ENCODE data around the gene CEP57L1. TPM values are rescaled to one million over a fixed set of nuclear protein-coding genes. Genes with fewer than 3 reads are reported as not detected.

CEP57L1 gene
- total RNA-seq, 2 donors from 2014 or later, result 4.6 to 9.7 TPM

DNA sequence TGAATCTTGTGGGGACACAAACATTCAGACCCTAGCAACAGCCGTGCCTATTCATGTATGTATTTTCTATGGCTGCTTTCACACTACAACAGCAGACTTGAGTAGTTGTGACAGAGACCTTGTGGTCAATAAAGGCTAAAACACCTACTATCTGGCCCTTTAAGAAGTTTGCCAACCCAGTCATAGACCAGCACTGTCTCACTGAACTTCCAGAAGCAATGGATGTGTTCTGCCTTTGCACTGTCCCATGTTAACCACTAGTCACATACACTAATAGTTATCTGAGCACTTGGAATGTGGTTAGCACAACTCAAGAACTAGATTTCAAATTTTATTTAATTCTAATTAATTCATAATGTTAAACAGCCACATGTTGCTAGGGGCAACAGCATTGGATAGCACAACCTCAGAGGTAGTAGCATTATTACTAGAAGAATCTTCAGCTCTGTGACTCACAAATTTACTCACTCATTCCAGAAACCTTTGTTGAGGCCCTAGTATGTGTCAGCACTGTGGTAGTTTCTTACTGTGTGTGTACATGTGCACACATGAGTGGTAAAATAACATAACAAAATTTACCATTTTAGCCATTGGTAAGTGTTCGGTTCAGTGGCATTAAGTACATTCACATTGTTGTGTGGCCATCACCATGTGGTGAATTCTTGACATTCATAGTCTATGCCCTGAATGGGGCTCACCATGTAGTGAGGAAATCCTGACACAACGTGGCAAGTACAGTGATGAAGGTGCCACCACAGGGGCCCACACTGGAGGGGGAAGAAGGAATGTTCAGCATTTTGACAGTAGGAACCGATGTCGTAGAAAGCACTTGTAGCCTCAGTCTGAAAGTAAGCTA lies 107.3 kb downstream of the CEP57L1 start:
- Mint-ChIP-seq H3K27me3 (peaks cover 4% of the 10 kb centered on the region), H3K27ac (no peak overlapping the region), H3K4me1 (no peaks in the 10 kb centered on the region), H3K4me3 (no peak overlapping the region), H3K36me3 (ENCODE audit: low read depth) (no peaks in the 10 kb centered on the region)
- ATAC-seq (no peak), DNase-seq (no peak)
- no peaks in the 10 kb centered on the region for H3K9me3 ChIP-seq (ENCODE audit: control insufficient read depth, low read length, poor library complexity, severe bottlenecking)

DNA sequence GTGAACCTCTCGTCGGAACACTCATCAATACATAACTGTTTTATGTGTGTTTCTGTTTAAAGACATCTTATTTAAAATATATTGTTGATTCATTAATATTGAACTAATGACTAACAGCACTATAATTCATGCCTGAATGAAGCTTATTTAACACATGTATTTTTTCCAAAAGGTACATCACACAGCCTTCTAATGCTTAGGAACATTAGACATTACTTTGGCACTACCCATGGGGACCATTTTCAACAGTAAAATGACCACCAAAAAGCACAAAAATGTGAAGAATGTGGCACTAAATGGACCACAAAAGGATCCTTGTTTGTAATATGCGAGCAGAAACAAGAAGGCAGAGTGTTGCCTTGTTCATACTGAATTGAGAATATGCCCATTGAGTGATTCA lies 109.2 kb downstream of the CEP57L1 start:
- DNase-seq (no peak), ATAC-seq (no peak)
- Mint-ChIP-seq H3K36me3 (ENCODE audit: low read depth) (no peaks in the 10 kb centered on the region), H3K4me3 (no peak overlapping the region), H3K27ac (no peak overlapping the region), H3K4me1 (no peaks in the 10 kb centered on the region), H3K27me3 (peaks cover 4% of the 10 kb centered on the region)
- H3K9me3 ChIP-seq (ENCODE audit: control insufficient read depth, low read length, poor library complexity, severe bottlenecking), result no peaks in the 10 kb centered on the region

GRCh38 chr6:109212683-109213082 lies 117.4 kb downstream of the CEP57L1 start:
- H3K9me3 ChIP-seq (ENCODE audit: control insufficient read depth, low read length, poor library complexity, severe bottlenecking), result no peaks in the 10 kb centered on the region
- Mint-ChIP-seq H3K27ac (no peak overlapping the region), H3K36me3 (ENCODE audit: low read depth) (peaks cover 7% of the 10 kb centered on the region), H3K27me3 (peaks cover 29% of the 10 kb centered on the region), H3K4me1 (no peaks in the 10 kb centered on the region), H3K4me3 (no peak overlapping the region)
- no peak for DNase-seq
- ATAC-seq, result no peak

Other genes starting within 250 kb of the CEP57L1 start
- gene ARMC2, start 247.1 kb upstream of the CEP57L1 start, total RNA-seq, result 1 to 10 TPM; 6.9 to 8.7 TPM
- gene SESN1, start 661 bp upstream of the CEP57L1 start, total RNA-seq, result 10 to 100 TPM; 69.6 to 97.3 TPM

All from T-helper 17 cell (primary cell).